GM23248 (cell line): ENCODE data around the gene DEDD2. TPM values are rescaled to one million over a fixed set of nuclear protein-coding genes. Genes with fewer than 3 reads are reported as not detected.
A peak's percentile ranks its signal among the peaks of the same experiment; 100 is the strongest.

Experiments
- DNase-seq: peaks from one replicate; pipeline ENCODE4 v3.0.0-alpha.2; 2015
- H2AFZ ChIP-seq: fragments of 200-600 bp; sonication (generic); 2 replicates; pipeline ENCODE4 v1.6.1; 2016; ENCODE audit warnings: antibody characterized with exemption
- H3F3A ChIP-seq: fragments of 200-600 bp; sonication (generic); 2 replicates; pipeline ENCODE4 v1.6.1; 2016; ENCODE audit warnings: mild to moderate bottlenecking, antibody characterized with exemption, mixed run types; ENCODE audit not compliant: insufficient read depth
- H3K27ac ChIP-seq: fragments of 200-600 bp; sonication (generic); 2 replicates; pipeline ENCODE4 v1.5.1; 2016; ENCODE audit warnings: mild to moderate bottlenecking
- H3K27me3 ChIP-seq: fragments of 200-600 bp; sonication (generic); replicated peaks from 2 replicates; pipeline ENCODE4 v1.6.1; 2016; ENCODE audit warnings: mild to moderate bottlenecking; ENCODE audit not compliant: insufficient read depth
- H3K36me3 ChIP-seq: fragments of 200-600 bp; sonication (generic); 2 replicates; pipeline ENCODE4 v1.6.1; 2016; ENCODE audit warnings: low read depth, mild to moderate bottlenecking
- H3K4me1 ChIP-seq: fragments of 200-600 bp; sonication (generic); 2 replicates; pipeline ENCODE4 v1.6.1; 2016; ENCODE audit warnings: mild to moderate bottlenecking; ENCODE audit not compliant: insufficient read depth
- H3K4me2 ChIP-seq: fragments of 200-600 bp; sonication (generic); one replicate; pipeline ENCODE4 v1.6.1; 2016; ENCODE audit warnings: mild to moderate bottlenecking; ENCODE audit not compliant: unreplicated experiment
- H3K4me3 ChIP-seq: fragments of 200-600 bp; sonication (generic); 2 replicates; pipeline ENCODE4 v1.5.1; 2016; ENCODE audit warnings: mild to moderate bottlenecking
- H3K79me2 ChIP-seq: fragments of 200-600 bp; sonication (generic); 2 replicates; pipeline ENCODE4 v1.6.1; 2016; ENCODE audit warnings: mild to moderate bottlenecking; ENCODE audit not compliant: insufficient read depth
- H3K9ac ChIP-seq: fragments of 200-600 bp; sonication (generic); 2 replicates; pipeline ENCODE4 v1.6.1; 2016; ENCODE audit warnings: mild to moderate bottlenecking
- H3K9me2 ChIP-seq: fragments of 200-600 bp; sonication (generic); 2 replicates; pipeline ENCODE4 v1.6.1; 2016; ENCODE audit warnings: mixed run types, mild to moderate bottlenecking, moderate library complexity; ENCODE audit not compliant: insufficient read depth
- H3K9me3 ChIP-seq: fragments of 200-600 bp; sonication (generic); one replicate; pipeline ENCODE4 v1.6.1; 2017; ENCODE audit warnings: low read depth
- H4K20me1 ChIP-seq: fragments of 200-600 bp; sonication (generic); 2 replicates; pipeline ENCODE4 v1.6.0; 2016; ENCODE audit not compliant: insufficient read depth
- EZH2 ChIP-seq: fragments of 200-600 bp; sonication (generic); IDR thresholded peaks from 2 replicates; pipeline ENCODE4 v1.6.1; 2018; ENCODE audit warnings: antibody characterized with exemption, mild to moderate bottlenecking; ENCODE audit not compliant: insufficient read depth, poor library complexity, severe bottlenecking
- EZH2phosphoT487 ChIP-seq: fragments of 200-600 bp; sonication (generic); IDR thresholded peaks from 2 replicates; pipeline ENCODE4 v1.6.1; 2018; ENCODE audit warnings: antibody characterized with exemption, moderate library complexity, mild to moderate bottlenecking, low read depth; ENCODE audit not compliant: insufficient read depth
- WGBS, 2 experiments: methylation state at CpG; one replicate each; pipeline ENCODE4 v1.1.6; 2015 to 2017; ENCODE audit warnings: low lambda C conversion rate in 2 of 2, low coverage in 1 of 2; ENCODE audit errors: missing lambda C conversion rate in 2 of 2; 5-methylcytosine and 5-hydroxymethylcytosine counted together
- in situ Hi-C: fragments of 300-500 bp; cut with MboI; formaldehyde crosslinking; loops from 2 replicates; pipeline ENCODE4 v1.15.0; 2020
- polyA plus RNA-seq: library from polyadenylated mRNA; unstranded; fragments of >200 nt; fragmentation: Nextera tagmentation; extraction: Ambion mirVana; gene quantifications from 2 replicates; pipeline ENCODE4 v1.2.1, GENCODE V29; 2016
- total RNA-seq: library from RNA; depleted of rRNA; stranded (reverse); fragments of >200 nt; shearing (Covaris generic); gene quantifications from 2 replicates; pipeline ENCODE4 v1.2.3, GENCODE V29; 2014

DEDD2 gene
- total and polyA plus RNA-seq, 2 experiments from 2014 or later, result 21.1 to 27.8 TPM

GRCh38 chr19:42207767-42208271, 9.7 kb downstream of the DEDD2 start:
- H3K9ac ChIP-seq, result no peak overlapping the region
- no peak overlapping the region for H3K4me3 ChIP-seq
- H3K9me3 ChIP-seq, result no peaks in the 10 kb centered on the region
- DNase-seq, result peak; percentile 93
- H2AFZ ChIP-seq, result no peak overlapping the region
- H4K20me1 ChIP-seq, result no peaks in the 10 kb centered on the region
- WGBS, 2 experiments, result 44 to 45% methylated on average over 6 of the region's 6 CpGs
- H3K4me1 ChIP-seq, result peaks cover 41% of the 10 kb centered on the region
- peak overlapping the region; percentile 60 for H3K27ac ChIP-seq
- in situ Hi-C loops, result no loop called here
- no peaks in the 10 kb centered on the region for H3K9me2 ChIP-seq
- peaks cover 49% of the 10 kb centered on the region for H3K79me2 ChIP-seq
- no peaks in the 10 kb centered on the region for H3K27me3 ChIP-seq
- peaks cover 25% of the 10 kb centered on the region for H3F3A ChIP-seq
- peaks cover 13% of the 10 kb centered on the region; the same call in 1 of the 2 replicates for H3K36me3 ChIP-seq
- TF ChIP-seq EZH2 (no peak), EZH2phosphoT487 (no peak)
- peak overlapping the region; percentile 53 for H3K4me2 ChIP-seq

- Histone ChIP-seq H3K9ac (no peak overlapping the region; the same call in 1 of the 2 replicates), H3K4me3 (no peak overlapping the region), H3K36me3 (peaks cover 13% of the 10 kb centered on the region; the same call in 1 of the 2 replicates), H2AFZ (no peak overlapping the region), H4K20me1 (no peaks in the 10 kb centered on the region), H3K4me1 (peaks cover 41% of the 10 kb centered on the region), H3K27ac (peak overlapping the region; percentile 60), H3F3A (peaks cover 25% of the 10 kb centered on the region), H3K79me2 (peaks cover 49% of the 10 kb centered on the region), H3K9me3 (no peaks in the 10 kb centered on the region), H3K27me3 (no peaks in the 10 kb centered on the region), H3K4me2 (peak overlapping the region; percentile 53), H3K9me2 (no peaks in the 10 kb centered on the region)
- DNase-seq, result peak; percentile 71
- in situ Hi-C loops, result no loop called here
- TF ChIP-seq EZH2phosphoT487 (no peak), EZH2 (no peak)
- WGBS, 2 experiments, result 76% methylated on average over 14 of the region's 14 CpGs
Measured at GRCh38 chr19:42206871-42207755, 10.4 kb downstream of the DEDD2 start.

- H3K27me3 ChIP-seq, result no peaks in the 10 kb centered on the region
- peaks cover 10% of the 10 kb centered on the region; the same call in 1 of the 2 replicates for H3K36me3 ChIP-seq
- no peak overlapping the region for H2AFZ ChIP-seq
- peak overlapping the region; percentile 60; the same call in 1 of the 2 replicates for H3K27ac ChIP-seq
- no peak overlapping the region for H3K9ac ChIP-seq
- WGBS, 2 experiments, result 71 to 76% methylated on average over 5 to 6 of the region's 6 CpGs
- H3K9me2 ChIP-seq, result no peaks in the 10 kb centered on the region
- no peaks in the 10 kb centered on the region for H3K9me3 ChIP-seq
- H3K79me2 ChIP-seq, result peaks cover 37% of the 10 kb centered on the region
- no peak overlapping the region for H3K4me2 ChIP-seq
- H4K20me1 ChIP-seq, result no peaks in the 10 kb centered on the region; the same call in 1 of the 2 replicates
- DNase-seq, result no peak
- no peak for TF ChIP-seq EZH2phosphoT487
- TF ChIP-seq EZH2, result no peak
- H3F3A ChIP-seq, result peaks cover 25% of the 10 kb centered on the region
- H3K4me3 ChIP-seq, result no peak overlapping the region
- H3K4me1 ChIP-seq, result peaks cover 41% of the 10 kb centered on the region
- in situ Hi-C loops, result no loop called here
Measured at GRCh38 chr19:42204664-42205063, 12.8 kb downstream of the DEDD2 start.

GRCh38 chr19:42203700-42204099, 13.8 kb downstream of the DEDD2 start:
- Histone ChIP-seq H3K27me3 (no peaks in the 10 kb centered on the region), H4K20me1 (no peaks in the 10 kb centered on the region; the same call in 1 of the 2 replicates), H3K4me2 (no peak overlapping the region), H3K4me3 (no peak overlapping the region), H3K36me3 (peaks cover 9% of the 10 kb centered on the region; the same call in 1 of the 2 replicates), H3K27ac (no peak overlapping the region), H3K79me2 (peaks cover 37% of the 10 kb centered on the region), H3K9ac (no peak overlapping the region), H3K9me3 (no peaks in the 10 kb centered on the region), H2AFZ (no peak overlapping the region), H3K9me2 (no peaks in the 10 kb centered on the region), H3F3A (peaks cover 25% of the 10 kb centered on the region), H3K4me1 (peaks cover 41% of the 10 kb centered on the region)
- DNase-seq, result no peak
- in situ Hi-C loops, result no loop called here
- no peak for TF ChIP-seq EZH2phosphoT487
- TF ChIP-seq EZH2, result no peak
- 90 to 100% methylated on average over 2 of the region's 2 CpGs for WGBS, 2 experiments
